Measurements from ENCODE around the gene LAMP5.

GRCh38 chr20:9571783-9572182 lies 57.4 kb downstream of the LAMP5 start:
- TF ChIP-seq CTCF (IDR thresholded peaks at IDR 0.05 in 8 of 11, conservative IDR thresholded peaks at IDR 0.05 in 3 of 11) = no peak
- no peak for TF ChIP-seq POLR2AphosphoS5 (IDR thresholded peaks at IDR 0.05)
- no peak for TF ChIP-seq POLR2A (IDR thresholded peaks at IDR 0.05)
